Panc1 (cell line): ENCODE measurements around the gene SGMS1.

Experiments
- POLR2AphosphoS5 ChIP-seq: IDR thresholded peaks from 2 replicates; pipeline ENCODE4 v1.6.1; 2012; ENCODE audit warnings: mild to moderate bottlenecking, low read depth, low read length, moderate library complexity
- SIN3A ChIP-seq: IDR thresholded peaks from 2 replicates; pipeline ENCODE4 v1.6.1; 2012; ENCODE audit warnings: low read depth, mild to moderate bottlenecking, low read length, moderate library complexity, borderline replicate concordance; ENCODE audit not compliant: insufficient read depth
- TCF7L2 ChIP-seq: IDR thresholded peaks from 2 replicates; pipeline ENCODE4 v1.6.1; 2011; ENCODE audit warnings: mild to moderate bottlenecking, low read depth, low read length, inconsistent platforms
- TF ChIP-seq, protein P1 (sequence below): fragments of 450-650 bp; IDR thresholded peaks from 2 replicates; pipeline ENCODE4 v1.5.1; 2017; ENCODE audit warnings: mild to moderate bottlenecking
- TF ChIP-seq, protein P2 (sequence below), 2 experiments: IDR thresholded peaks; 2 replicates each; pipeline ENCODE4 v1.6.1; 2011 to 2012; ENCODE audit warnings: low read depth in 2 of 2, control low read depth in 1 of 2, low read length in 1 of 2, mild to moderate bottlenecking in 1 of 2, moderate library complexity in 1 of 2; ENCODE audit not compliant: insufficient read depth in 1 of 2

DNA sequence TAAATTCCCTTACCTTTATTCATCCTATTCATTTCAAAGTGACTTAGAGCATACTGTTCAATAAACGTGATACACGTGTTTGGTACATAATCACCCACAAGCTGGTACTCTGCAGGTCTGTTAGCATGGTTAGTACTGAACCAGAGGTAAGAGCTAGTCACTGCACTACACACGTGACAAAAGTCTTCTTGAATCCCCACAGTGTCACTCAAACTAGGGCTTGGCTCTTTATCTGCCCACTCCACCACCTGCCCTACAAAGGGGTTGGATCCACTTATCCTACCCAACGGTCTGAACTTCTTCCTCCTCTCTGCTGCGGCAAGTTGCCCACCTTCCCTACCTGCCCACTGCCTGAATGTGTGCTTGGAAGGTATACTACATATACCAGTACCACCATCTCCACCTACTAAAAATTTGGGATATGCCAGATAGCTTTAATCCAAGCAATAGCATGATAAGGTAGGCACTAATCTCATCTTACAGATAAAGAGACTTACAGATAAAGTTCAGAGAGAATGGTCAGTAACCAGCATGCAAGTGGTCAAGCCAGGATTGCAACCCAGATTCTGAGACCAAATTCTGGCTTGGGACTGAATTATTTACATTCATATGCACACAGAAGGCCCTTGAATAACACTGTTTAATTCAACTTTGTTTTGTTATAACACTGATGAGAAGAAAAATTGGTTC lies 92.2 kb downstream of the SGMS1 start:
- TF ChIP-seq, protein P1, sequence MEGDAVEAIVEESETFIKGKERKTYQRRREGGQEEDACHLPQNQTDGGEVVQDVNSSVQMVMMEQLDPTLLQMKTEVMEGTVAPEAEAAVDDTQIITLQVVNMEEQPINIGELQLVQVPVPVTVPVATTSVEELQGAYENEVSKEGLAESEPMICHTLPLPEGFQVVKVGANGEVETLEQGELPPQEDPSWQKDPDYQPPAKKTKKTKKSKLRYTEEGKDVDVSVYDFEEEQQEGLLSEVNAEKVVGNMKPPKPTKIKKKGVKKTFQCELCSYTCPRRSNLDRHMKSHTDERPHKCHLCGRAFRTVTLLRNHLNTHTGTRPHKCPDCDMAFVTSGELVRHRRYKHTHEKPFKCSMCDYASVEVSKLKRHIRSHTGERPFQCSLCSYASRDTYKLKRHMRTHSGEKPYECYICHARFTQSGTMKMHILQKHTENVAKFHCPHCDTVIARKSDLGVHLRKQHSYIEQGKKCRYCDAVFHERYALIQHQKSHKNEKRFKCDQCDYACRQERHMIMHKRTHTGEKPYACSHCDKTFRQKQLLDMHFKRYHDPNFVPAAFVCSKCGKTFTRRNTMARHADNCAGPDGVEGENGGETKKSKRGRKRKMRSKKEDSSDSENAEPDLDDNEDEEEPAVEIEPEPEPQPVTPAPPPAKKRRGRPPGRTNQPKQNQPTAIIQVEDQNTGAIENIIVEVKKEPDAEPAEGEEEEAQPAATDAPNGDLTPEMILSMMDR: no peak
- TF ChIP-seq POLR2AphosphoS5 (no peak), TCF7L2 (no peak), SIN3A (no peak)
- TF ChIP-seq, protein P2, sequence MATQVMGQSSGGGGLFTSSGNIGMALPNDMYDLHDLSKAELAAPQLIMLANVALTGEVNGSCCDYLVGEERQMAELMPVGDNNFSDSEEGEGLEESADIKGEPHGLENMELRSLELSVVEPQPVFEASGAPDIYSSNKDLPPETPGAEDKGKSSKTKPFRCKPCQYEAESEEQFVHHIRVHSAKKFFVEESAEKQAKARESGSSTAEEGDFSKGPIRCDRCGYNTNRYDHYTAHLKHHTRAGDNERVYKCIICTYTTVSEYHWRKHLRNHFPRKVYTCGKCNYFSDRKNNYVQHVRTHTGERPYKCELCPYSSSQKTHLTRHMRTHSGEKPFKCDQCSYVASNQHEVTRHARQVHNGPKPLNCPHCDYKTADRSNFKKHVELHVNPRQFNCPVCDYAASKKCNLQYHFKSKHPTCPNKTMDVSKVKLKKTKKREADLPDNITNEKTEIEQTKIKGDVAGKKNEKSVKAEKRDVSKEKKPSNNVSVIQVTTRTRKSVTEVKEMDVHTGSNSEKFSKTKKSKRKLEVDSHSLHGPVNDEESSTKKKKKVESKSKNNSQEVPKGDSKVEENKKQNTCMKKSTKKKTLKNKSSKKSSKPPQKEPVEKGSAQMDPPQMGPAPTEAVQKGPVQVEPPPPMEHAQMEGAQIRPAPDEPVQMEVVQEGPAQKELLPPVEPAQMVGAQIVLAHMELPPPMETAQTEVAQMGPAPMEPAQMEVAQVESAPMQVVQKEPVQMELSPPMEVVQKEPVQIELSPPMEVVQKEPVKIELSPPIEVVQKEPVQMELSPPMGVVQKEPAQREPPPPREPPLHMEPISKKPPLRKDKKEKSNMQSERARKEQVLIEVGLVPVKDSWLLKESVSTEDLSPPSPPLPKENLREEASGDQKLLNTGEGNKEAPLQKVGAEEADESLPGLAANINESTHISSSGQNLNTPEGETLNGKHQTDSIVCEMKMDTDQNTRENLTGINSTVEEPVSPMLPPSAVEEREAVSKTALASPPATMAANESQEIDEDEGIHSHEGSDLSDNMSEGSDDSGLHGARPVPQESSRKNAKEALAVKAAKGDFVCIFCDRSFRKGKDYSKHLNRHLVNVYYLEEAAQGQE (IDR thresholded peaks at IDR 0.05; ENCODE audit: insufficient read depth in 1 of 2, low read depth in 2 of 2, low read length in 1 of 2): no peak
